HG03558 (cell line): ENCODE measurements around the gene TMEM269.

Experiments
- ATAC-seq: cut with Tn5 transposase; IDR thresholded peaks from one replicate; pipeline ENCODE4 v1.9.1; 2021; ENCODE audit warnings: moderate number of reproducible peaks; ENCODE audit not compliant: unreplicated experiment; ENCODE audit errors: extremely low read depth

The TMEM269 gene

GRCh38 chr1:42846257-42847110 lies 61.7 kb downstream of the TMEM269 start, which contains the start of gene ZNF691:
Gene ZNF691, plus strand, starts transcription at chr1:42846613. Its CDS starts 3,046 bp downstream, at chr1:42849659.
- peak; percentile 70 for ATAC-seq

- ATAC-seq, result no peak
Measured at GRCh38 chr1:42847111-42847595, 62.4 kb downstream of the TMEM269 start.

GRCh38 chr1:42847721-42848460 lies 63.1 kb downstream of the TMEM269 start:
- ATAC-seq, result no peak

- no peak for ATAC-seq
Measured at GRCh38 chr1:42848823-42849537, 64.2 kb downstream of the TMEM269 start.

- no peak for ATAC-seq
Measured at GRCh38 chr1:42849944-42850343, 65.2 kb downstream of the TMEM269 start.
